ENCODE measurements around the gene KRT36.

The KRT36 gene

DNA sequence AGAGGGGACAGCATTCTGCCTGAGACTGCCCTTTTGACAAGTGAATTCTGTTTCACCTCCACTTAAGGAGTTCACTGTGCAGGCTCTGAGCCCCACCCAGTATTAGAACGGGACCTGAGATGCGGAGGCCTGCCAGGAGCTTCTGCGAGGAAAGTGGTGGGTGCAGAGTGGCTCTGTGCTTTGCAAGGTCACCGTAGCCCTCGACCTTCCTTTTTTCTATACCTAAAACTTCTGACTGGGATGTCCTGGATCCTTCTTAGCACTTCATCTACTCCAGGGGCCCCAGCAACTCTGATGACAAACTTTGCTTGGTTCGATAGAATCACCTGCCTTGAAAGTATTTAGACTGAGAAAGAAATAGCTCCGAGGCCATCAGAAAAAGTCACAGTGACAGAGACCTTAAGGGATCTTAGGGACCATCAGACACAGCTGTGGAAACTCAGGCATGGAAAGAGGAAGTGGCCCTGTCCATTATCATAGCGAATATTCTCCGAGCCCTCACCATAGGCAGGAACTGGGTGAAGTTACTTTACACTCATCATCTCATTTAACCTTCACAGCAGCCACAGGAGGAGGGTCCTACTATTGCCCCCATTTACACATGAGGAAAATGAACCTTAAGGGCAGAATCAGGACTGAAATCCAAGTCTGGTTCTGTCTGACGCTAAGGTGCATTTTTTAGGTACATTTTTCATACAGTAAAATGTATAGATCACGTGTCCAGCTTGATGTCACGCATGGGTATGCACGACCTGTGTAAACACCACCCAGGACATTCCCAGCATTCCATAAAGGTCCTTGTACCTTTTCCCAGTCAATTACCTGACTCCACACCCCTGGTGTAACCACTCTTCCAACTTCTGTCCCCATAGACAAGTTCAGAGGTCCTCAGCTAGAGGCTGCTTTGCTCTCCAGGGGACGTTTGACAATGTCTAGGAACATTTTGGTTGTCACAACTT lies 16.4 kb upstream of the KRT36 start:
- DNase-seq: no peak
- in situ Hi-C loops (cut with HindIII; ENCODE audit: low pct_ligation_motif_present, low pct_unique_long_range_greater_than_20kb, low sequenced_read_pairs): no loop called here

DNA sequence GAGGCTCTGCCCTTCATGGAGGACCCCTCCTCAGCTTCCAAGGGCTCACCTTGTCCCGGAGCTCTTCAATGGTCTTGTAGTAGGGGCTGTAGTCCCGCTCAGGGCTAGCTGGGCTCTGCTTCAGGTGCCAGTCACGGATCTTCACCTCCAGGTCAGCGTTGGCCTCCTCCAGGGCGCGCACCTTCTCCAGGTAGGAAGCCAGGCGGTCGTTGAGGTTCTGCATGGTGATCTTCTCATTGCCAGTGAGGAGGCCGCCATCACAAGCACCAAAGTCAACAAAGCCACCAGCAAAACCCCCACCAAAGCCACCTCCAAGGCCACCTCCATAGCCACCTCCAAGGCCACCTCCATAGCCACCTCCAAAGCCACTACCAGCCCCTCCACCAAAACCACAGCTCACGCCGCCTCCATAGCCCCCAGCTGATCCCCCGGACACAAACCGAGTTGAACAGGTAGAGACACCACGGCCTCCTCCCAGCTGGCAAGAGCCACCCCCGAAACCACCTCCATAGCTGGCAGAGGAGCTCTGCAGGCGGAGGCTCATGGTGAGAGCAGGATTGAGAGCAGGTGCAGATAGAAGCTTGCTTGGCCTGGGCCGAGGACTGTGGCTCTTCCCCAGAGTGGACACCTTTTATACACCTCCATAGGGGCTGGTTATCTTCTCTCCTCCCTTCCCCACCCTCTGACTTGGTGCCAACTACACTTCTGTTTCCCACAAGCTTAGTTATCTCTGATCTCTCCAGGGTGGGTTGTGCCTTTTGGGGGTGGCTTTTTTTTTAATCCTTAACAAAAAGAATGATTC lies 15.5 kb upstream of the KRT36 start, which contains the start of gene KRT13:
Gene KRT13 (minus strand): TSS at position 606 of the 802 bp plus-strand sequence. CDS start 62 bp downstream, at position 544.
- DNase-seq: no peak
- in situ Hi-C loops (cut with HindIII; ENCODE audit: low pct_ligation_motif_present, low pct_unique_long_range_greater_than_20kb, low sequenced_read_pairs): no loop called here

DNA sequence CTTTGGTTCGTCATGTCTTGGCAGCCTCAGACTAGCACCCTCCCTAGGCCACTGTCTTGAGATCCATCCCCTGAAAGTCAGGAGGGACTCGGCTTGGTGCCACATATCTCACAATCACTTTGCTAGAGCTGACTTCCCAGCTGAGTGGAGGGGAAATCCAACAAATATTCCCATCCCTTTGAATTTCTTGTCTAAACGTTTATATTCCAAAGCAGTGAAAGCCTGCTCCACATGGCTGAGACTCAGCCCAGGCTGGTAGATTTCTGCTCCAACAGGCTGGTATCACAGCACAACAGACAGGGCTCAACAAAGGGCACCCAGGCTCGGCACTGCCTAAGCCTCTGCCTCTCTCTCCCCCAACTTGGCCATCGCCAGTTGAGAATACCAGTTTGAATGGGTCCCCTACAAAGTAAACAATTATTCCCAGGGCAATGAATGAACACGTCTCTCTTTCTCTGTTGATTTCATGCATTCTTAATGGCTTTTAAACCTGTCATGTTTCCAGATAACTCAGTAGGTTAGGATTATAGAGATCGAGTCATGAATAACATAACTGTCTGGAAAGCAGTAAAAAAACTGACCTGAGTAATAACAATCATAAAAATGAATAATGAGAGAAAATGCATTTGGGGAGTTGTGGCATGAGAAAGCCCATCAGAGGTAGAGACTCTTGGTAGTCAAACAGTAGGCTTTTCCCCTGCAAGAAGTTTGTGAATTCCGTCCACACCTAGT lies 14.7 kb upstream of the KRT36 start:
- no peak for DNase-seq
- in situ Hi-C loops (cut with HindIII; ENCODE audit: low pct_ligation_motif_present, low pct_unique_long_range_greater_than_20kb, low sequenced_read_pairs): no loop called here

DNA sequence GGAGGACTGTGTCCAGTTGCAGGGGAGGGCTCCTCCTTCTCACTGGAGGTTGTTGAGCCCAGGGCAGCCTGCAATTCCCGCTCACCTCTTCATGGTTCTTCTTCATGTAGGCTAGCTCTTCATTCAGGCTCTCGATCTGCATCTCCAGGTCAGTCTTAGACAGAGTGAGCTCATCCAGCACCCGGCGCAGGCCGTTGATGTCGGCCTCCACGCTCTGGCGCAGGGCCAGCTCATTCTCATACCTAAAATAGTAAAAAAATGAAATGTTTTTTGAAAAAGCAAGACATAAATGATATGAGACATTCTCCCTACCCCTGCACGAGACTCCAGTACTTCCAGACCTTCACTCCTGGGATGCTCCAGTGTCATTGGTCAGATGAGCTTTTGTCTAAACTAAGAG lies 13.5 kb upstream of the KRT36 start:
- DNase-seq: no peak
- in situ Hi-C loops (cut with HindIII; ENCODE audit: low pct_ligation_motif_present, low pct_unique_long_range_greater_than_20kb, low sequenced_read_pairs): no loop called here

DNA sequence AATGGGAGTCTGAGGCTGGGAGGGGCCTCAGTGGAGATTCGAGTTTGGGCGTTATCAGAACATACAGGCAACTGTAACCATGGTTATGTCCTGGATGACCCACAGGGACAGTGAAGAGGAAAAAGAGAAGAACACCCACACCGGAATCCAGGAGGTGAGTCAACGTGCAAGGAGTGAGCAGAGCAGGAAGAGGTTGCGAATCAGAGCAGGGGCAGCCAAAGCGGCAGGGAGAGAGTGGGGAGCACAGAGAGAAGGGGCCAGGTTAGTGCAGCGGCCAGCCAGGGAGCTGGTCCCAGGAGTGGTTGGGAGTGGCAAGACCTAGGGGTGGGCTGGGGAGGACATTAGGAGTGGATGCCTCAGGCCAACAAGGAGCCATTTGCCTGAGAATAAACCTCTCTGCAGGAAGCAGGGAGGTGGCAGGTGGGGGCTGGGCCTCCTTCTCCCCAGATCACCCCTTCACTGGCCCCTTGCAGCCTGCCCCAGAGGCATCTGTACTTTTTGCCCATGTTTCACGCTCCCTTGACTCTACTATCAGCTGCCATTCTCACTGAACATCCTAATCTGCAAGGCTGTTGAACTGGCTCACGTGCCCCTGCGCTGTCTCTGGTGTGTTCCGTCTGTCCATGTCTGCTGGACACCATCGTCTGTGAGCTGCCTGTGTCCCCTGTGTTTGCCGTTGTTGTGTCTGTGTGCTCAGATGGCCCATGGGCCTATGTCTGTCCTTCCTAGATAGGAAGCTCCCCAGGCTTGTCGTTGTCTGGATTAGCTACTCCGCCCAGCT lies 10.6 kb upstream of the KRT36 start:
- in situ Hi-C loops (cut with HindIII; ENCODE audit: low pct_ligation_motif_present, low pct_unique_long_range_greater_than_20kb, low sequenced_read_pairs): no loop called here

DNA sequence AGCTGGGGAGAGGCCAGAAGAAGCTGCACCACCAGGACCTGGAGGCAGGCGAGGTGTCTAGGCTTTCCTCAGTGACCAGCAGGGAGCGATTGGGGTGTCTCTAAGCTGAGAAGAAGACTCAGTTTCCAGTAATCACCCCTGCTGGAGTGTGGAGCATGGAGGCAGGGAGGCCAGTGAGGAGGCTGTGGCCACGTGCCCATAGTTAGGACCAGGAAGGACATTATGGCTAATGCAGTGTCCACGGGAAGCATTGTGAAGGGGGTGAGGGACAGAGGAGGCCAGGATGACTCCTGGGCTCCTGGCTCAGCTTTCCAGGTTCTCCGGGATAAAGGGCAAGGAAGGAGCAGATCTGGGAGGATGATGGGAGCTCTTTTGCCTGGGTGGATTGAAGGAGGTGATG lies 10.0 kb upstream of the KRT36 start:
- no peak for DNase-seq
- in situ Hi-C loops (cut with HindIII; ENCODE audit: low pct_ligation_motif_present, low pct_unique_long_range_greater_than_20kb, low sequenced_read_pairs): no loop called here

More for the DNA sequence above, 10.6 kb upstream of the KRT36 start:
- DNase-seq: peak; percentile 53

DNA sequence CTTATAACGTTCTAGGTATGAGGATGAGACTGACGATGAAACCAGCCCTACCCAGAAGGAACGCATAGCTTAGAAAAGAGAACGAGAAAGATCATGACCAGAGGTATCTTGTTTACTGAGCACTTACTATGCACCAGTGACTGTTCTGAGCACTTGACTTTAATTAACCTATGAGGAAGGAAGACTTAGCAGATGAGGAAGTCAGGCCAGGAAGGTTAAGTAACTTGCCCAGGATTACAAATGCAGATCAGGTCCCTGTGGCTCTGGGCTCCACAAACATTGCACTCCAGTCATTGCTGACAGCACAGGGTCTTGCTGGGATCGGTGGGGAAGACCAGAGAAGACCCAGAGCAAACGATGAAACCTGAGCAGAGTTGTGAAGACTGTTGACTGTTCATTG lies 8.6 kb upstream of the KRT36 start:
- in situ Hi-C loops (cut with HindIII; ENCODE audit: low pct_ligation_motif_present, low pct_unique_long_range_greater_than_20kb, low sequenced_read_pairs): no loop called here
- DNase-seq: no peak

DNA sequence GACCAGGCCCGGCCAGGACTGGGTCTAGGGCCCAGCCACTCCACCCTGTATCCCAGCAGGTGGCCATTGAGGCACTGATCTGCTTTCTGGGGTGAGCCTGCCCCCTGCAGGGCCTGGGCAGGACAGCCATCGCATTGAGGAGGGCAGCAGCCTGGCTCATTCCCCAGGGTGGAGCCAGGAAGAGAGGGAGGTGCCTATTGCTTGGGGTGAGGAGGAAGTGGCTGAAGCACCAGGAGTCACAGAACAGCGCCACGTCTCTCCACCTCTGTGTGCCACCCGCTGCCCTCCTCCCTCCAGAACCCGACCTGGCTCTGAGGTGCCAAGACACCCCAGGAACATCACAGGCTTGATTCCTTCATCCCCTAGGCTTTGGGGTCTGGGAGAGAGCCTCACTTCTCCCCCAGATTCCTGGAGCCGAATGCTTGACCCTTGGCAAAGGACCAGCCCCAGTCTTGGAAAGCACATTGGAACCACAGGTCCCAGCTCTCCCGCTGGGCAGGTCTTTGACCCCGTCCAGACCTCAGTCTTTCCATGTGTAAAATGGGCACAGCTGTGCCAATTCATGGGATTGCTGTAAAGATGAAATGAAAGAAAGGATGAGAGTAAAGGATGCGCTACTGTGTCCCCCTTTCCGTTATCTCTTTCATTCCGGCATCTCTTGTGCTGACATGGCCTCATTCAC lies 7.2 kb upstream of the KRT36 start:
- DNase-seq: peak; percentile 97

DNA sequence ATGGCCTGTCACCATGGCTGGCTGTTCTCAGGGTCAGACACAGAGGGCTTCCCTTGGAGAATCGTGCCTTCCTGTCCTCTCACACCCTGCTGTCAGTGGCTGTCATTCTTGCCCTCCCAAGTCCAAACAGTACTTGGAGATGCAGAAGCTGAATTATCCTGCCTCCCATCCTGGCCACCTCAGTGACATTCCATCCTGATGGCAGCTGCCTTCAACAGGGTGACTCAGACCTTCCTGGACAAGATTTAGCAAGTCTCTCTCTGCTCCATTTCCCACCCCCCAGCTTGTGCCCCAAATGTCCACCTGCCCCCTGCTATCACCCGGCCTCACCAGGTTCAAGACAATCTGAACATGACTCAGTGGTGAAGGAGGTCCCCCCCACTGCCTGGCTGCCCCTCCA lies 4.8 kb upstream of the KRT36 start:
- in situ Hi-C loops (cut with HindIII; ENCODE audit: low pct_ligation_motif_present, low pct_unique_long_range_greater_than_20kb, low sequenced_read_pairs): no loop called here
- no peak for DNase-seq

More for the DNA sequence above, 7.2 kb upstream of the KRT36 start:
- in situ Hi-C loops (cut with HindIII; ENCODE audit: low pct_ligation_motif_present, low pct_unique_long_range_greater_than_20kb, low sequenced_read_pairs): no loop called here

DNA sequence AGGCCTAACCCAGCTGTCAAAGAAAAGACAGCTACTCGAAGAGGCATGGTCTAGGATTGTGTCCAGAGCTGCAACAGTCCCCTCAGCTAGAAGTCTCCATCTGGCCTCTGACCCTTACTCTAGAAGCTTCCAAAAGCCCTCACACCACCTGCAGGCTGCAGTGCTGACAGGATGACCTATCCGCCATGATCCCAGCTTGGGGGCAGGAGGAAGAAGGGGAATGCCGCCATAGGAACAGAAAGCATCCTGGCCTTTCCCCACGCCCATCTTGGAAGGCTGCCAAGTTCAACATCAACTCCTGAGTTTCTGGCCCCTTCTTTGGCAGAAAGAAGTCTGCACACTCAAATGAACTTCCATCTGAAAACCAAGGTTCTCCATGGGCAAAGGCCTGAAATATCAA lies 3.1 kb upstream of the KRT36 start:
- DNase-seq: no peak
- in situ Hi-C loops (cut with HindIII; ENCODE audit: low pct_ligation_motif_present, low pct_unique_long_range_greater_than_20kb, low sequenced_read_pairs): no loop called here

DNA sequence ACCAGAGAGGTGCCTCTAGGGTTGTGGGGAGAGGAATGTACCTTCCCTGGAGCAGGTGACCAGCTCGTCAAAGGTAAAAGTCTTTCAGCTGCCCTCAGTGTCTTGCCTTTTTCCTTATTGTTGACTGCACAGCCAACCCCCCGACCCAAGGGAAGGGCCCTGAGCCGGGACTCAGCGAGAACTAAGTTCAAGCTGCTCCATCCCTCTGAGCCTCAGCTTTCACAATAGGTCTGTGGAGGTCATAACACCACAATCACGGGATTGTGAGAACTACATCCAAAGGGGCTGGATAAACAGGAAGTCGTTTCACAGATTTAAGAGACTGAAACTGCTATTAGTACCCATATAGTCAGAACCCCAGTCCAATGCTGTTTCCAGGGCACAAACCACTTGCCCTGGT lies 2.6 kb upstream of the KRT36 start:
- no peak for DNase-seq
- in situ Hi-C loops (cut with HindIII; ENCODE audit: low pct_ligation_motif_present, low pct_unique_long_range_greater_than_20kb, low sequenced_read_pairs): no loop called here

DNA sequence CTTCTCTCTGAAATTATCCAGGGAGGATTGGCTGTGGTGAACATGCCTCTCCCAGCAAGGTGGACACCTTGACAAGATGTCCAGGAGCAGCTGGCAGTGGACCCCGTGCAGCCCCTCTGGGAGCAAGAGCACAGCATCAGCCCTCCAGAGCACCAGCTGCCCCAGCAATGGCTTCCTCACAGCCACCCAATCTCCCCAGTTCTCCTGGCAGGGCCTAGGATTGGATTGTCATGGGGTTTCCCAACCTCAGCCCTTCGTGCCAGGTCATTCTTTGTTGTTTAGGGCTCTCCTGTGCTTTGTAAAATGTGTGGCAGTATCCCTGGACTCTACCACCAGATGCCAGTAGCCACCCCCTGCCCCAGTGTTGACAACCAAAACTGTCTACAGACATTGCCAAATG lies 1.8 kb upstream of the KRT36 start:
- in situ Hi-C loops (cut with HindIII; ENCODE audit: low pct_ligation_motif_present, low pct_unique_long_range_greater_than_20kb, low sequenced_read_pairs): no loop called here
- no peak for DNase-seq

DNA sequence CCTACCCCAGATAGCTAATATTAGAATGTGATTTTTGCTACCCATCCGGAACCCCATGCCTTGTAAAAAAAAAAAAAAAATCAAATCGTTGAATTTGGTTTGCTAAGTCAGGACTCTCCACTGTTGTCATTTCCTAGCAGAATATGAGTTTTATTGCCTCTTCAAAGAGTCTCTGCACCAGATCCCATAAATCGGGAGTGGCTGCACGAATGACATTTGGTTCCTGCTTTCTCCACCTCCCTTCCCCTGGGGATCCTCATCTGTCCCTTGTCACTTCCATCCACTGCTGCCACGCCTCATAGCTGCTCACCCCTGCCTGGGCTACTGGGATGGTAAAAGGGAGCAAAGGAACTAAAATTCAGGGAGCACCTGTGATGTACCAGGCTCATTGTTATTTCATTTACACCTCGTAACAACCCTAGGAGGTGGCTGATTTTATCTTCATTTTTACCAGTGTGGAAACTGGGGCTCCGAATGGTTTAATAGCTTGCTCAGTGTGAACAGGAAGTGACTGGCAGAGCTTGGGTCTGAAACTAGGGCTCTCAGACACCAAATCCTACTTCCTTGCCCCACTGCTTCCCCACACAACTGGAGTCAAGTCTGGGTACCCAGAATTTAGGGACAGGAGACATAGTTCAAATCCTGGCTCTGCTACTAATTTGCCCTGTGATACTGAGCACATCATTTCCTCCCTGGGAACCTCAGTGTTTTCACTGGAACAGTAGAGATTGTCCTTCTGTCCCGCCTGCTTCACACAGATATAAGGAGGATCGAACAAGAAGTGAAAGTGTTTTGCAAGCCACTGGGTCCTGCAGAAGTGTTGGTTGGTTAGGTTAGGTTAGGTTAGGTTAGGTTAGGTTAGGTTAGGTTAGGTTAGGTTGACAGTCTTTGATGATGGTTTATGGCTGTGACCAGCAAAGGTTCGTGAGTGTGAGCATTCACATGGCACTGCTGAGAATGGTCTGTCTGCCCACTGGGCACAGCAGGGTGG lies 585 bp upstream of the KRT36 start:
- DNase-seq: no peak
- in situ Hi-C loops (cut with HindIII; ENCODE audit: low pct_ligation_motif_present, low pct_unique_long_range_greater_than_20kb, low sequenced_read_pairs): no loop called here

DNA sequence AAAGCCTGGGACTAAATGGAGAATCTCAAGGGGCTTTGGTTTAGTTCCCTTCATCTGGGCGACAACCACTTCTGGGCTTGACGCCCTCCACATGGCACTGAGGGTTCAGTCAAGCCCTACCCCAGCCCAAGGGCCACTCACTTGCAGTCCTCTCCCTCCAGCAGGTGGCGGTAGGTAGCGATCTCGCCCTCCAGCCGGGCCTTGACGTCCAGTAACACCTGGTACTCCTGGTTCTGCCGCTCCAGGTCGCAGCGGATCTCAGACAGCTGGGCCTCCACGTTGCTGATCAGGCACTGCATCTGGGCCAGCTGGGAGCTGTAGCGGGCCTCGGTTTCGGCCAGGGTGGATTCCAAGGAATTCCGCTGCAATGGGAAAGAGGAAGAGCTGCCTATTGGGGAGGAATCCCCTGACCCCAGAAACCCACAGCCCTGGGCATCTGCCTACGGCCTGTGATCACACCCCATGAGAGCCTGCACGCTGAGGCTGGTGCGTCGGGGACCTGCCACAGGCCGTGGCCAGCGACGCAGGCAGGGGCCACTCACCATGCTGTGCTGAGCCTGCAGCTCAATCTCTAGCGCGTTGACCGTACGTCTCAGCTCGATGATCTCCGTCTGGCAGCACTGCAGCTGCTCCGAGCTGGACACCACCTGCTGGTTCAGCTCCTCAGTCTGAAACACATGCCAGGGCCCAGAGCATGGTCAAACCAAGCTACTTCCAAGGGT lies 2.7 kb downstream of the KRT36 start:
- in situ Hi-C loops (cut with HindIII; ENCODE audit: low pct_ligation_motif_present, low pct_unique_long_range_greater_than_20kb, low sequenced_read_pairs): no loop called here
- no peak for DNase-seq

DNA sequence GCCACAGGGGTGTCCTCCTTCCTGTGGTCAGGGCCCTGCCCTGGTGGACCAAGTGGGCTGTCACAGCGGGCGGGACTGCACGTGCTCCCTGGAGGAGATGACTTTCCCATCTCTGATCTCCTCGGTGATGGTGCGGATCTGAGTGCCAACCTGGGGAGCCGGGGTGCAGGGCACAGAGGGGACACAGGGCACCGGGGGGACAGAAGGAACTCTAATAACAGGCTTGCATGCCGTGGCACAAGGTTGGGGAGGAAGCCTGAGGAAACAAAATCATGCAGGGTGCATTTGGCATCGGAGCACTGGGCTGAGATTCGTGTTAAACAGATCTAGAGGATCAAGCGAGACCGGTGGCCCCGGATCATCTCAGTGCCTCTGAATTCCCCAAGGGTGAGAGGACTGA lies 3.4 kb downstream of the KRT36 start:
- in situ Hi-C loops (cut with HindIII; ENCODE audit: low pct_ligation_motif_present, low pct_unique_long_range_greater_than_20kb, low sequenced_read_pairs): no loop called here
- DNase-seq: no peak

Measured in ACHN (cell line).